ENCODE data around the gene SPDEF.

Gene SPDEF

GRCh38 chr6:34526241-34526972 lies 29.7 kb downstream of the SPDEF start:
- DNase-seq, result no peak

GRCh38 chr6:34525431-34526175 lies 30.5 kb downstream of the SPDEF start:
- DNase-seq, result no peak

- DNase-seq, result no peak
Measured at GRCh38 chr6:34524971-34525370, 31.2 kb downstream of the SPDEF start.

DNA sequence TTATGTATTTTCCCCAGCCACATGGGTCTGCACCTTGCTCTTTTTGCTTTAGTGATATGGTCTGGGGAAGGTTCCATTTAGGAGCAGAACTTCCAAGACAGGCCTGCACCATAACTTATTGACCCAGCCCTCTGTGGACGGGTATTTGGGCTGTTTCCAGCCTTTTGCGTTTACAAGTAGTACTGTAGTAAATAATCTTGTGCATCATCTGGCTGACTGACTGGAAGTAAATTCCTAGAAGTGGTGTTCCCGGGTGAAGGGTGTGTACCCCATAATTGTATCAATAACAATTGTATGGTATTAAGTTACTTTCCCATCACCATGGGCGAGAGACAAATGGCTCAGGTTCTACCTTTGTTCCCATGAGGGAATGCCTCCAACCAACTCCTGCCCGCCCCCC lies 31.6 kb downstream of the SPDEF start:
- DNase-seq, result no peak

DNA sequence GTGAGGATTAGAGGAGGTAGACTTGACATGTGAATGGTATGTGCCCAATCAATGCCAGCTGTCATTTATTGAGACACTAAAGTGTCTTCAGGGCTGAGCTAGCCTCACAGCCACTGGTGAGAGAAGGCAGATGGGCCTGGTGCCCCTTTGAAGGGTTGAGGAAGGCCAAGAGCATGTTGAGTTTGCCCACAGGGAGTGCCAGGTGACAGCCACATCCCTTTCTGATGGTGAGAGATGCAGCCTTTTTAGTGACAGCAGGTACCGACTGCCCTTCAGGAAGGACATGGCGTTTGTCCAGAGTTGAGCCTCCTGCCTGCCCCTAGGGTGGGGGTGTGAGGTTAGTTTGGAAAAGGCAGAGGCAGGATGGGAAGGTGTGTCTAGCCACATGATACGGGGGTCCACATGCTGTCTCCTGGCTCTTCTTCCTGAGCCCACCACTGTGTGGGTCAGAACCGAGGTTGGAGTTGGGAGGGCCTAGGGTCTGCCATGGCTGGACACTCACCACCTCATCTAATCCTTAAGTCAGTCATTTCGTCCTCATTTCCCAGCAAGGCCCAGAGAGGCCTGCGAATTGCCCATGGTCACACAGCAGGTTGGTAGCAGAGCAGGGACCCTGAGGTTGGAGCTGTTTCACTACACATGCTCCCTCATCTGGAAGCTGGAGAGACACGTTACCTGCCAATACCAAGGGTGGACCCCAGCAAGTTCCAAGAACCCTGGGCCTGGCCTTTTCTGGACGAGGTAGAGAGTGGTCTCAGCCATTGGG lies 32.5 kb downstream of the SPDEF start:
- no peak for DNase-seq

DNA sequence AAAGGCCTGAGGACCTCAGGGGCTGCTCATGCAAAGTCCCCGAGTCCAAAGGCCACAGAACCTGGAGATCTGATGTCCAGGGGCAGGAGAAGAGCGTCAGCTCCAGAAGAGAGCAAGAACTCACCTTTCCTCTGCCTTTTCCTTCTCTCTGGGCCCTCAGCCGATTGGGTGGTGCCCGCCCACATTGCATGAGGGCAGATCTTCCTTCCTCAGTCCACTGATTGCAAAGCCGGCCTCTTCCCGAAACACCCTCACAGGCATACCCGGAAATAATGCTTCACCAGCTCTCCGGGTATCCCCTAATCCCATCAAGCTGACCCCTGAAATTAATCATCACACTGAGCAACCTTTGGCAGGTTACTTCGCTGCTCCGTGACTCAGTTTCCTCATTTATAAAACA lies 33.4 kb downstream of the SPDEF start:
- DNase-seq, result no peak

GRCh38 chr6:34521463-34522285 lies 34.5 kb downstream of the SPDEF start:
- no peak for DNase-seq

DNA sequence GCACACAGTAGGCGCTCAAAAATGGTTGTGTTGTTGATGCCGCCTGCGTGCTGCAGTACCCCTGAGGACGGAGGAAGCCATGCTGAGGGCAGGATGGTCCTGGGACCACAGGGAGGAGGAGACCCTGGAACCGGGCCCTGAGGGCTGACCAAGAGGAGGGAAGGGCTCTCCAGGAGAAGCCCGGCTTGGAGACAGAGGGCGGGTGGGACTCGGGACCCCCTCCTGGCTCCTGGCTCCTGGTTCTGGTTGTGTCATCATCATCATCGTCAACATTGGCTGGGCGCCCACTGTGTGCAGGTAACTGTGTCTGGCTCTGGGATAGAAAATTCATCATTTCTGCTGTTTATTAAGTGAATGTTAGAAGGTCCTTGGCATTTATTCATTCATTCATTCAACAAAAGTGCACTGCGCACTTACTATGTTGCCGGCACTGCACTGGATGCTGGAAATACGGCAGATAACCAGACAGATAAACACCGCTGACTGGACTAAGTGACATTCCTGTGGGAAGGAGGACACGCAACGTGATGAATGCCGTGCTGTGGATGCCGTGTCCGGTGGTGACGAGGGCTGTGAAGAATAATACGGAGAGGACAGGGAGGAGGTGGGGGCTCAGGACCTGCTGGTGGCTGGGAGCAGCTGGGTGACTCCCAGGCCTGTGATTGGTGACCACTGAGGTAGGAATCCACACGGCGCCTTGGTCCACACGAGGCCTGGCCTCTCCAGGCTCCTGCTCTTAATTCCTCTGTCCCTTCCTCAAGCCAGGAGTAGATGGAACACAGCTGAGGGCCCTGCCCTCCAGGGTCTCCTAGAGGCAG lies 35.3 kb downstream of the SPDEF start:
- no peak for DNase-seq

- no peak for DNase-seq
Measured at GRCh38 chr6:34519971-34520644, 36.0 kb downstream of the SPDEF start.

DNA sequence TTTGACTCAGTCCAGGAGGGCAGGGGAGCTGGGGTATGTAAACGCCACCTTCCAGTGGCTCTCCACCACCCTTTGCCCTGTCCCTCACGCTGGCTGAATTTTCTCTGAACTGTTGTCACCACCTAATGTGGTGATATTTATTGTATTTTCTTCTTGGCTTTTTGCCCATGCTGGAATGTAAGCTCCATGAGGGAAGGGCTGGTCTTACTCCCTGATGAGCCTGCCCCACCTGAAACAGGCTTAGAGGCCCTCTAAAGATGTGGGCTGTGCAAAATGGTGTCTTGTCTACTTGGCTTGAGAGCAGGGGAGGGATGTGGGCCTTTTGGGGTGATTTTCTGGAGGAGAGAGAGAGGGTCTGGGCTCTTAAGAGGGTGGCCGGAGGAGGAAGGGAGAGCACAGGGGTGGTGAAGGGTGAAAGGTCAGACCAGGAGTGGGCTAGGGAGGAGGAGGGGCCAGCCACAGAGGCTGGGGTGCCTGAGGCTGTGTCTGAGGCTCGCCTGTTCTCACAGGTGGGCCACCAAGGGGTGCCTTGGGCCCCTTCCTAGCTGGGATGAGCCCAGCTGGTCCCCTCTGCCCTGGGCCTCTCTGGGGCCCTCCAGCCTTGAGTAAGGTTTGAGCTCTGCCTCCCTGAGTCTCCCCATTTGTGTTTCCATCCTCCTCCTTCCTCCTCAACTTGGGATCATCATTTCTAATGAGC lies 37.3 kb downstream of the SPDEF start:
- no peak for DNase-seq

DNA sequence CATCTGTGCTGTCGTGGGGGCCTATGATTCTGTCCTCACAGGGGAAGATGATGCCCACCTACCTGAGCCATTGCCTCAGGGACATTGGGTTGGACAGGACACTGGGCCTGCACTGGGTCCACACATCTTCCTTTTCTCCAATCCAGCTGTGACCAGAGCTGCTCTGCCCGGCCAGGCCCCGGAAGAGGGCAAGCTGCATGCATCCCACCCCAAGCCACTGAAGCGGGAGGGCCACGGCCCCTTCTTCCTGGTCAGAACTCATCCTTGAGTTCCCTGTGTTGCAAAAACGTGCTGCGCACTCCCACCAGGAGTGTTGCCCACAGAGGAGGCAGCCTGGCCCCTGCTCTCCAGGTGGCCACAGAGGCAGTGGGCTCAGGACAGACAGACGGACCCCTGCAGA lies 38.2 kb downstream of the SPDEF start:
- DNase-seq, result no peak

- DNase-seq, result no peak
Measured at GRCh38 chr6:34517461-34517881, 38.7 kb downstream of the SPDEF start.

GRCh38 chr6:34516391-34517324 lies 39.5 kb downstream of the SPDEF start:
- DNase-seq, result no peak

DNA sequence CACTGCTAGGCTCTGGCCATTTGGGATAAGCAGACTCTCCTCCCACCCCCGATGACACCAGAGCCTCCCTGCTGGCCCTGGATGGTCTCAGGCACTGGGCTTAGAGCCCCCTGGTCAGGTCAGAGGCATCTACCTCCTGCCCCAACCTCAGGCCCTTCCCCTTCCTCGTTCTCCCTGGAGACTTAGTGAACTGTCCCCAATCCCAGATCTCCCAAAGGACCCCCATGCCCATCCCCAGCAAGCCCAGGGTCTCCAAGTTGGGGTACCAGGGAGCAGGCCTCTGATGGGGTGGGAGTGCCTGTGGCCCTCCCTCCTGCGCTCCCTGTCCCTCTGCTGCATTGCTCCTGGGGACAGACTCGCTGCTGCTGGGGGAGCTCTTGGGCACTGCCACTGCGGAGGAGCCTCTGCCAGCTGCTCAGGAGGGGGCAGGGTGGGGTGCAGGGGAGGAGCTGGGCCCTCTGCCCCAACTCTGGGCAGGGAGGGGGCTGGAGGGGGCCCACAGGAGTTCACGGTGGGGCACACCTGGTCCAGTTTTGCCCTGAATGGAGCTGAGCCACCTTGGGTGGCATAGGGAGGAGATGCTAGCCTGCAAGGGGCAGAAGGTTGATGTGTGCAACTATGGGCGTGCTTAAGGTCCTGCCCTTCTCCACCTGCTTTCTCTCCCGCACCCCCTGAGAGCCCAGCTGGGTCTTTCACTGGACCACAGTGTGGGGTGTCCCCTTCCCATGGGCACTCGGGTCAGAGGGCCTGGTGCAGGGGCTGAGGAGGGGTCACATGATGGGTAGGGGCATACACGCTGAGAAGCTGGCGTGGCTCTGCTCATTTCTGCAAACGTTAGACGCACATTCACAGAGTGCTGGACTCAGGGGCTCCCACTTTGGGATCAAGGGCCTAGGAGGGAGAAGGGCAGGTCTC lies 40.4 kb downstream of the SPDEF start:
- no peak for DNase-seq

DNA sequence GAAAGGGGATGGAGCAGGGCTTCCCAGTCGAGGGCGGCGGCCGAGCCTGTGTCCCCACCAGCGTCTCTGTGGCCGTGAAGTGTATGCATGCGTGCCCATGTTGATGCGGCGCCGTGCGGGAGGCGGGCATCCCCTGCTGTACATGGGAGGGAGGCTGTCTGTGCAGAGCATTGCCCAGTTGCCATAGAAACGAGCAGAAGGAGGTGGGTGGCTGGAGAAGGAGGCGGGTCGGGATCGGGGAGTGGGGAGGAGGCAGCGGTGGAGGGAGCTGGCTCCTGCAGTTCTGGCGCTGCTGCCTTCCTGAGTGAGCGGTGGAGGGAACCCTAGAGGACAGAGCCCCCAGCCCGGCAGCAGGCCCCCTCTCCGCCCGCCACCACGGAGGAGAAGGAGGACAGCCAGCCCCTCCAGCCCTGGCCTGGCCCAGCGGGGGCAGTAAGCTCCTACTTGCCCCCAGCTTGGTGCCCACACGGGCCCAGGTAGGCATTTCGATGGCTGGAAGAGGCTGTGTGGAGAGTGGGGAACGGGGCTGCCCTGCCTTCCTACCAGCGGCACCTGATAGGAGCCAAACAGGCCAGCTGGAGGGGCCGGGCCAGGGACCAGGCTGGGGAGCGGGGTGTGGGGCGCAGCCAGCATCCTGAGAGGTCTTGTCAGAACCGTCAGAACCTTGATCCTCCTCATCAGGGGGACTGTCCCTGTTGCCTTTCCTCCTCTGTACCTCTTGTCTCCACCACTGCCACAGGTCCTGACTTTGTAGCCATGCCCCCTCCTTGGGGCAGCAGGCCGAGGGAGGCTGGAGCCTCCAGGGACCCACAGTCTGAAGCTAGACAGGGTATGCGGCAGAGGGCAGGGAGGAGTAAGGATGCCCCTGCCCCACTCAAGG lies 41.3 kb downstream of the SPDEF start:
- DNase-seq, result no peak

- DNase-seq, result no peak
Measured at GRCh38 chr6:34514112-34514511, 42.0 kb downstream of the SPDEF start.

GRCh38 chr6:34513646-34514045 lies 42.5 kb downstream of the SPDEF start:
- no peak for DNase-seq

All from activated CD8-positive, alpha-beta memory T cell treated with anti-CD3 and anti-CD28 coated beads, Interleukin-2, amount 50 U/mL, for 4 hours (primary cell).